Retinal pigment epithelial cell (primary cell): ENCODE data around the gene TMOD1.

ENCODE experiments used
- DNase-seq: peaks from one replicate; pipeline ENCODE4 v3.0.0-alpha.2; 2010; ENCODE audit warnings: low read depth
- H3K4me3 ChIP-seq: 2 replicates; pipeline ENCODE4 v1.5.1; 2011; ENCODE audit warnings: mild to moderate bottlenecking, low read length, control low read depth, moderate library complexity
- TF ChIP-seq, protein P1 (sequence below): conservative IDR thresholded peaks from 2 replicates; pipeline ENCODE4 v1.5.1; 2011; ENCODE audit warnings: low read depth, low read length, control low read depth, inconsistent platforms

TMOD1 gene

DNA sequence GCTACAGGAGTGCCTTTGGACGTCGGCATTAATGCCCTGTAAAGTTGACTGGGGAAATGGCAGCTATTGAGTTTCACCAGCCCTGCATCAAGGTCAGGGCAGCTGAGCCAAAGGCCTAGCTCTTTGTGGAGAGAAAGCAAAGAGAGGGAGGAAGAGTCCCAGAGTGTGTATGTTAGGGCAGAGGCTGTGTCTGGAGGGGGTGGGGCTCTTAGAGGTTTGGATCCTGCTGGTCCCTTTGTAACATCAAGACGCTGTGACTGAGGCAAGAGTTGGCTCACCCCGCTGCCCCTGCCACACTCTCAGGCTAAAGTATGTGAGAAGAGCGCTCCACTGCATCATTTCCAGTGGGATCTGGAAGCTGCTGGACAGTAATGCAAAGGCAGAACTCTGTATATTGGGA lies 34.3 kb downstream of the TMOD1 start:
- TF ChIP-seq, protein P1, sequence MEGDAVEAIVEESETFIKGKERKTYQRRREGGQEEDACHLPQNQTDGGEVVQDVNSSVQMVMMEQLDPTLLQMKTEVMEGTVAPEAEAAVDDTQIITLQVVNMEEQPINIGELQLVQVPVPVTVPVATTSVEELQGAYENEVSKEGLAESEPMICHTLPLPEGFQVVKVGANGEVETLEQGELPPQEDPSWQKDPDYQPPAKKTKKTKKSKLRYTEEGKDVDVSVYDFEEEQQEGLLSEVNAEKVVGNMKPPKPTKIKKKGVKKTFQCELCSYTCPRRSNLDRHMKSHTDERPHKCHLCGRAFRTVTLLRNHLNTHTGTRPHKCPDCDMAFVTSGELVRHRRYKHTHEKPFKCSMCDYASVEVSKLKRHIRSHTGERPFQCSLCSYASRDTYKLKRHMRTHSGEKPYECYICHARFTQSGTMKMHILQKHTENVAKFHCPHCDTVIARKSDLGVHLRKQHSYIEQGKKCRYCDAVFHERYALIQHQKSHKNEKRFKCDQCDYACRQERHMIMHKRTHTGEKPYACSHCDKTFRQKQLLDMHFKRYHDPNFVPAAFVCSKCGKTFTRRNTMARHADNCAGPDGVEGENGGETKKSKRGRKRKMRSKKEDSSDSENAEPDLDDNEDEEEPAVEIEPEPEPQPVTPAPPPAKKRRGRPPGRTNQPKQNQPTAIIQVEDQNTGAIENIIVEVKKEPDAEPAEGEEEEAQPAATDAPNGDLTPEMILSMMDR, result no peak
- DNase-seq, result no peak
- H3K4me3 ChIP-seq, result no peak overlapping the region

DNA sequence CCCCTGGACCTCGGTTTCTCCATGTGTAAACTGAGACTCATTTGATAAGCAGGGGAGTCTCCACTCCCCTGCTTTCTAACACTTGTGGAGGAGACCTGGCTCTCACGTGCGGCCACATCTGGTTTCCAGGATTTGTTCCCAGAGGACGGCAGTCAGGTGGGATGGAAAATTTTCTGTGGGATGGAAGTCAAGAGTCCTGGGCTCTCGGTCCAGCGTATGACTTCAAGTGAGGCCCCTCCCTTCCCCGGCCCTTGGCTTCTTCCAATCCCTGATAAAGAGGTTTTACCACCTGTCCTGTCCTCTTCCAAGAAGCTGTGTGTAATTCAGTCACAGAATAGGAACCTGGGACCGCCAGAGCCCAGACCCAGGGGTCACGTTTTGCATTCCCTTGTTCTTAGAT lies 35.0 kb downstream of the TMOD1 start:
- no peak overlapping the region for H3K4me3 ChIP-seq
- TF ChIP-seq, protein P1, result no peak
- DNase-seq, result no peak

DNA sequence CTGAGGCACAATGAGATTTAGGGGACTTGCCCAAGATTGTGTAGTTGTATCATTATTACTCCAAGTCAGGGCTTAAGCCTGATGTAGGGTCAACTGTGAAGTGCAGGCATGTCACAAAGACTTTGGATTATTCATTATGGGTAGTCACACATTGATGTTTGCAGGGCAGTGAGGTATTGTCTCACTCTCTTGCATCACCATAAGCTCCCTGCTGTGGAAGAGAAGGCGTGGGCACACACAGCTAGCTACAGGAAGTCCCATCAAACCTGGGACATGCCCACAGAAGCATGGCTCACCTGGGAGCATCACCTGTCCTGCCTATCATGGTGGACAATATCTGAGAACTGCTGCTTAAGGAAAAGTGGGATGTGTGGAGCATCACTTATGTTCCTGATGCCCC lies 42.1 kb downstream of the TMOD1 start:
- no peak overlapping the region for H3K4me3 ChIP-seq
- TF ChIP-seq, protein P1, result no peak
- DNase-seq, result no peak

DNA sequence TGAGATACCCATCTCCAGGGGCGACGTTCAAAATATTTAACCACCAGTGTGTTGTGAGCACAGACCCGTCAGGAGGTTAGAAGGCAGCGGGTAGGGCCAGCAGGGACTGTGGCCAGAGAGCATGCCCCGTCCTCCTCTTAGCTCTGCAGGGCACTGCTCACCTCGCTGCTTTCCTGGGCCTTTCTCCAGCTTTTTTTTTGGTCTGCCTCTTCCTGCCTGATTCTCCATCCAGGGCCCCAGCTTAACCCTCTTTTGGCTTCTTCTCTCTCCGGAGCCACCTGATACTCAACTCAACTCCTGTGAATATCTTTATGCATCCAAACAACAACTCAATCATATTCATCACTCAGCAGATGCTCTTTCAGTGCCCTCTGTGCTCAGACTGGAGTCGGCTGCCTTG lies 44.0 kb downstream of the TMOD1 start:
- no peak overlapping the region for H3K4me3 ChIP-seq
- DNase-seq, result no peak
- TF ChIP-seq, protein P1, result no peak

DNA sequence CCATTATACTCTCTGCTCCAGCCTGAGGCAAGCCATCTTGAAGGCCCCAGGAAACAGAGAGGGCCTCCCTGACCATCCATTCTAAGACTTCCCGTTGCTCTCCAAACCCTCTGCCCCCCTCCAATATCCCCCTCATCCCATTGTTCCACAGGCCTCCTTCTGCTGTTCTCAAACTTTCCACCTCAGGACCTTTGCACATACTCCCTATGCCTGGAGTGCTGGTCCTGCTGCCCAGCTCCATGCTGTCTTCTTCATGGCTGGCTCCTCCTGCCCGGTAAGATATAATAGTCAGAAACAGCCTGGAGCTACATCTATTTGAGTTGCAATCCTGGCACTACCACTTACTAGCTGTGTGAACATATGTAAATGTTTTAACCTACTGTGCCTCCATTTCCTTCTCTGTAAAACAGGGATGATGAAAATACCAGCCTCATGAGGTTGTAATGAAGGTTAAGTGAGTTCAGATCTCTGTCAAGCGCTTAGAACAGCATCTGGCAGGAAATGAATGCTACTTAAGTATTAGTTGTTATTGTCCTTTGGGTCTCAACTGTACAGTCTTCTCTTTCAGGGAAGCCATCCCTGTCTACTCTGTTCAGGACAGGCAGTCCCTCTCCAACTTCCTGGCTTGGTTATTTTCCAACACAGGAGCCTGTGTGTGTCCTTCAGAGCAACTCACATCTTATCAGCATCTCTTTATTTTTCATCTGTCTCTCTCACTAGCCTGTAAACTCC lies 45.8 kb downstream of the TMOD1 start:
- no peak overlapping the region for H3K4me3 ChIP-seq
- no peak for DNase-seq
- TF ChIP-seq, protein P1, result no peak

DNA sequence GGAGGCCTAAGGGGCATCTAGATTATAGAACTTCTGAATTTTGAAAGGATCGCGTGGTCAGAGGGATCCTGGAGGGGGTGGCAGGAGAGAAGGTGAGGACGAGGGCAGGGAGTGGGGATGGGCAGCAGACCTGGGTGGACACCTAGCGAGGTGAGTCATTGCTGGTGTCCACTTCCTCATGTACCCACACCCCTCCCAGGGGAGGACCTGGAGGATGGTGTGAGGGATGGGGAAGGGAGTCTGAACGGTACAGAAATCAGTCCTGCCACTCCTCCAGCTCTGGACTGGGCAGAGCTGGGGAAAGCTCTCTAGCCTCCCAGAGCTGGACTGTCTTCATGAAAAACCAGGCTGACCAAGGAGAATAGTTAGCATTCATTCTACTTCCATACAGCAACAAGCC lies 46.9 kb downstream of the TMOD1 start:
- H3K4me3 ChIP-seq, result no peak overlapping the region
- no peak for DNase-seq
- TF ChIP-seq, protein P1, result no peak

DNA sequence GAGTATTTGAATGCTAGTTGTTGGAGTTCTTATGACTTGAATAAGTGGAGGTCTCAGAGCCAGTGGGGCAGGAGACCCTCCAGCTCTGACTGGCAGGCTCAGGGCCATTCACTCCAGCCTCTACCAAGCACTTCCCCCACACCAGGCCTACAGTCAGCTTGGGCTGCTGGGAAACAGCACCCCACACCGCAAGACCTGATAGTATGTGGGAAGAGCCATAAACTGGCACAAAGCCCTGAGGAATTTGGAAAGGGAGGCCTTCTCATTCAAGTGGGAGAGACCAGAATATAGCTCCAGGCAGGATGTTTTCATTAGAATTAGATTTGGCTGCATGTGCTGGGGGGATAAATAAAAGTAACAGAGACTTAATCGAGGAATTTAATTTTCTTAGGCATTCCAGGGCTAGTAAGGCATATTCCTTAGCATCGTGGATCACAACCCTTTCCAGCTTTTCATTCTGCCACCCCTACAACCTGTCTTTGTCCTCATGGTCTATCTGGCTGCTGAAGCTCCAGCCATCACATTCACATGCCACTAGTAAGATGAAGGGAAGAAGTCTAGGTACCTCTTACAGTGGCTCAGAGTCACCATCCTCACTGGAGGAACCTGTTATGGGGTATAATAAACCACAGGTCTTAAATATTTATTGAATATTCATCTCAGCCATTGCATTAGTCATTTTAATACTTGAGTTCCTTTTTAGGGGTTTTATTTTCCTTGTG lies 47.5 kb downstream of the TMOD1 start:
- no peak overlapping the region for H3K4me3 ChIP-seq
- TF ChIP-seq, protein P1, result no peak
- DNase-seq, result no peak
